ENCODE measurements around the gene MTMR12.
"Not testable (repeated sequence)": the region's sequence is repeated elsewhere in the genome, so short reads cannot be mapped to it uniquely, and the experiment has no call there.

Gene MTMR12

GRCh38 chr5:32326216-32326772 is 13.6 kb upstream of the MTMR12 start:
- H3K4me3 ChIP-seq (ENCODE audit: low read length), result no peak overlapping the region
- no peak for DNase-seq (ENCODE audit: low read depth)
- TF ChIP-seq CTCF (conservative IDR thresholded peaks at IDR 0.05; ENCODE audit: low read length), result no peak

GRCh38 chr5:32325616-32326015 is 12.9 kb upstream of the MTMR12 start:
- TF ChIP-seq CTCF (conservative IDR thresholded peaks at IDR 0.05; ENCODE audit: low read length), result no peak
- H3K4me3 ChIP-seq (ENCODE audit: low read length), result no peak overlapping the region
- DNase-seq (ENCODE audit: low read depth), result no peak

DNA sequence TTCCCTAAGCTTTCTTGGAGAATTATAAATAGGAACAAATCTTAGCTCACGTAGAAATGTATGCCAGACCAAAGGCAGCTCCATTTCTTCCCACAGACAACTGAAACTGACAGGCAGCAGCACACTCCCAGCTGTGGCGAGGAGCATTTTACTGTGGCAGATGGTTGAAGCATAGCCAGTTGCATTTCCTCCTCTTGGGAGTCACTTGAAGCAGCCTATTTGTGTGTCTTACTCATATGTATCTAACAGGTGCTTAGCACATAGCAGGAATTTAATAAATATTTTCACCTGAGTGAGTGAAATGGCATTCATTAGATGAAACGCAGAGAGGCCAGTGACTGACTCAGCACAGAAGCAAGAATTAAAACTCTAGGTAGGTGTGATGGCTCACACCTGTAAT is 12.3 kb upstream of the MTMR12 start:
- H3K4me3 ChIP-seq (ENCODE audit: low read length), result no peak overlapping the region
- TF ChIP-seq CTCF (conservative IDR thresholded peaks at IDR 0.05; ENCODE audit: low read length), result no peak
- DNase-seq (ENCODE audit: low read depth), result peak; percentile 60

GRCh38 chr5:32323741-32324140 is 11.0 kb upstream of the MTMR12 start:
- DNase-seq (ENCODE audit: low read depth), result no peak
- H3K4me3 ChIP-seq (ENCODE audit: low read length), result no peak overlapping the region
- no peak for TF ChIP-seq CTCF (conservative IDR thresholded peaks at IDR 0.05; ENCODE audit: low read length)

- no peak for DNase-seq (ENCODE audit: low read depth)
These were observed 10.1 kb upstream of the MTMR12 start for GRCh38 chr5:32322882-32323281.

GRCh38 chr5:32321787-32322186 is 9.0 kb upstream of the MTMR12 start:
- not testable (repeated sequence) for H3K4me3 ChIP-seq (ENCODE audit: low read length); DNase-seq (ENCODE audit: low read depth)

More at GRCh38 chr5:32322882-32323281, 10.1 kb upstream of the MTMR12 start:
- no peak overlapping the region for H3K4me3 ChIP-seq (ENCODE audit: low read length)
- no peak for TF ChIP-seq CTCF (conservative IDR thresholded peaks at IDR 0.05; ENCODE audit: low read length)

GRCh38 chr5:32320576-32320975 is 7.8 kb upstream of the MTMR12 start:
- no peak for TF ChIP-seq CTCF (conservative IDR thresholded peaks at IDR 0.05; ENCODE audit: low read length)
- H3K4me3 ChIP-seq (ENCODE audit: low read length), result no peak overlapping the region
- no peak for DNase-seq (ENCODE audit: low read depth)

All from AG10803 (cell line).